ENCODE measurements around the gene BOK.

The BOK gene

DNA sequence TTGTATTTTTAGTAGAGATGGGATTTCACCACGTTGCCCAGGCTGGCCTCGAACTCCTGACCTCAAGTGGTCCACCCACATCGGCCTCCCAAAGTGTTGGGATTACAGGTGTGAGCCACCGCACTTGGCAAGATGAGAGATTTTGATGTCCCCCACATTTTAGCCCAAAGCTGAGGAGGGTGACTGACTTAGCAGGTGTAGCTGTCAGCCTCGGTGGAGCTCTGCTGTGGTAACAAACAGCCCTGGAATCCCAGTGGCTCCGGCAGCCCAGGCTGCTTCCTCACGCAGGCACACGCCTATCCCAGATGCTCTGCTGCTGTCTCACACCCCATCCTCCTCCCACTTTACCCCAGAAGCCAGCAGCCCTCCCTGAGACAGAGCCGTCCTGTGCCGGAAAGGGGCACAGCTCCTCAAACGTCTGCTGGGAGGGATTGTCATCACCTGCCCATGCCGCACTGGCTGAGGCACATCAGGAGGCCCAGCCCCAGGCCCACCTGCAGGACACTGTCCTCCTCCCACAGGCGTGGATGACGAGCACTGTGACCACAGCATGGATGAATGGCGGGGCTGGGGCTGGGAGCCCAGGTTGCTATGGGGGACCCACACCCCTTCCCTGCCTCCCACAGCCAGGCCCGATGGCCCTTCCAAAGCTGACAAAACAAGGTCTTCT, 10.6 kb upstream of the BOK start:
- H3K36me3 ChIP-seq (ENCODE audit: control insufficient read depth, insufficient read depth, low read length) = no peaks in the 10 kb centered on the region
- DNase-seq (ENCODE audit: extremely low read depth, insufficient read length) = no peak
- H3K27me3 ChIP-seq (replicated peaks; ENCODE audit: control insufficient read depth, insufficient read depth, low read length) = no peaks in the 10 kb centered on the region; the same call in none of the 2 replicates
- H3K4me3 ChIP-seq (replicated peaks; ENCODE audit: low read depth, low read length) = no peak overlapping the region
- TF ChIP-seq CTCF (IDR thresholded peaks at IDR 0.05; ENCODE audit: insufficient read depth, low read length, poor library complexity, severe bottlenecking) = no peak

DNA sequence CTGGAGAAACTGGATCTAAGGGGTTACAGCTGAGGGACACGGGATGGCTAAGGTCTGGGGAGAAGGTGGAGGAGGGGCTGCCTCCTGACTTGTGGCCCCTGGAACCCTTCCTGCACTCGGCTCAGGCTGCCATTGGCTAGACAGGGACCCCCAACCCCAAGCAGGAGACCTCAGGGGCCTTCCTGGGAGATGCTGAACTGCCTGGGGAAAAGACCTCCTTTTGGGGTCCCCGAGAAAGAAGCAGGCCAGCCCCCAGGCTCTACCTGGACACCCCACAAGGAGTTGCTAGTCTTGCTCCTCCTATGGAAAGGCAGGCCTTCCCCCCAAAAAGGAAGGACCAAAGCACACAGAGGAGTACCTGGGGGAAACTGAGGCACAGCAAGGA, 10.1 kb upstream of the BOK start:
- H3K36me3 ChIP-seq (ENCODE audit: control insufficient read depth, insufficient read depth, low read length) = no peaks in the 10 kb centered on the region
- no peak overlapping the region for H3K4me3 ChIP-seq (replicated peaks; ENCODE audit: low read depth, low read length)
- no peaks in the 10 kb centered on the region; the same call in none of the 2 replicates for H3K27me3 ChIP-seq (replicated peaks; ENCODE audit: control insufficient read depth, insufficient read depth, low read length)
- no peak for DNase-seq (ENCODE audit: extremely low read depth, insufficient read length)
- no peak for TF ChIP-seq CTCF (IDR thresholded peaks at IDR 0.05; ENCODE audit: insufficient read depth, low read length, poor library complexity, severe bottlenecking)

DNA sequence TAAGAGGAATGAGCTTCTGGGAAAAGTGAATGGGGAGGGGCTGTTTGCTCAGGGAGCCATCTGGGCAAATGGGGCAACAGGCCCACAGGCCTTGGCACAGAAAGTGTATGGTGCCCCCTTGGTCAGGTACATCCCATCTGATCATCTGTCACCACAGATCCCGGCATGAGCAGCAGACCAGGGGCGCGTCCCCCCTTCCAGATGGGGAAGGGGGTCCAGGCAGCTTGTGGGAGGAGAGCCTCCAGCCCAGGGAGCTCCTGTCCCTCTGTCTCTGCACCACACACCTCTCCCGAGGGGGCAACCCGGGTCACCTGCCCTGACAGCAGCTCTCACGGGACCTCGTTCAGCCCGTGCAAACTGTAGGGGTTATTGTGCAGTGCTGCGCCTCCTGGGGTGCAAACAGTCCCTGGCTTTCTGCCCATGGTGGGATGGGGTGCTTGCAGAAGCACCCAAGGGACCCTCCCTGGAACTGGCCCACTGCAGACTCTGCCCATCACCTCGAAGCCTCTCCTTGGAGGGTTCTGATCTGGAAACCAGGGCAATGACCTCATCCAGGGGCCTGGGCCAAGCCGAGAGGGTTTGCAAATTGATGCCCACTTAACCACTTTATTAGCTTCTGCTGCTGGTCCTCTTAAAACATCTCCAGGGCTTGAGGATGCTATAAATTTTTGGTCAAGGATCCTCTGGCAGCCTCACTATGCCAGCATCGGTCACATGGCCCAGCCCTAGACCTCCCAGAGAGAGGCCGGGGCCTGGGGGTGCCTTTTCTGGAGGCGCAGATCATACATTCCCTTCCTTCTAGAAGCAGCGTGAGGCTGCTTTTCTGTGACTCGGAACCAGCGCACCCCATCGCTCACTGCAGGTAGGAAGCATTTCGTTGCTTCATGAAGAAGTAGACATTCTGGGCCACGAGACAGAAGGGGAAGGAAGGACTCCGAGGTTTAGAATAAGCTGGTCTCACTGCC, 7.6 kb upstream of the BOK start:
- Histone ChIP-seq H3K27me3 (replicated peaks; ENCODE audit: control insufficient read depth, insufficient read depth, low read length) (no peaks in the 10 kb centered on the region; the same call in none of the 2 replicates), H3K36me3 (ENCODE audit: control insufficient read depth, insufficient read depth, low read length) (no peaks in the 10 kb centered on the region), H3K4me3 (replicated peaks; ENCODE audit: low read depth, low read length) (no peak overlapping the region)
- DNase-seq (ENCODE audit: extremely low read depth, insufficient read length) = no peak
- no peak for TF ChIP-seq CTCF (IDR thresholded peaks at IDR 0.05; ENCODE audit: insufficient read depth, low read length, poor library complexity, severe bottlenecking)

- no peak for TF ChIP-seq CTCF (IDR thresholded peaks at IDR 0.05; ENCODE audit: insufficient read depth, low read length, poor library complexity, severe bottlenecking)
- H3K27me3 ChIP-seq (replicated peaks; ENCODE audit: control insufficient read depth, insufficient read depth, low read length) = no peaks in the 10 kb centered on the region; the same call in none of the 2 replicates
- no peaks in the 10 kb centered on the region for H3K36me3 ChIP-seq (ENCODE audit: control insufficient read depth, insufficient read depth, low read length)
- DNase-seq (ENCODE audit: extremely low read depth, insufficient read length) = no peak
- H3K4me3 ChIP-seq (replicated peaks; ENCODE audit: low read depth, low read length) = no peak overlapping the region
These were observed 6.9 kb upstream of the BOK start for GRCh38 chr2:241551599-241551997.

- H3K4me3 ChIP-seq (replicated peaks; ENCODE audit: low read depth, low read length) = no peak overlapping the region
- no peaks in the 10 kb centered on the region; the same call in none of the 2 replicates for H3K27me3 ChIP-seq (replicated peaks; ENCODE audit: control insufficient read depth, insufficient read depth, low read length)
- TF ChIP-seq CTCF (IDR thresholded peaks at IDR 0.05; ENCODE audit: insufficient read depth, low read length, poor library complexity, severe bottlenecking) = no peak
- H3K36me3 ChIP-seq (ENCODE audit: control insufficient read depth, insufficient read depth, low read length) = no peaks in the 10 kb centered on the region
- DNase-seq (ENCODE audit: extremely low read depth, insufficient read length) = no peak
These were observed 6.4 kb upstream of the BOK start for GRCh38 chr2:241551998-241552737.
